Lower lobe of right lung (tissue), 2 donors: ENCODE results near the gene S100A8. TPM values are rescaled to one million over a fixed set of nuclear protein-coding genes. Genes with fewer than 3 reads are reported as not detected.

Experiments used
- ATAC-seq, 2 donors: fragments of 200-7000 bp; cut with Tn5 transposase; one replicate each; pipeline ENCODE4 v1.9.1; 2020 to 2022; ENCODE audit warnings: mild to moderate bottlenecking in 2 of 2, moderate library complexity in 2 of 2
- DNase-seq: peaks from one replicate; pipeline ENCODE4 v3.0.0-alpha.2; 2020
- H3K27ac ChIP-seq: fragments of 200-600 bp; one replicate; pipeline ENCODE4 v1.8.0; 2022
- H3K27me3 ChIP-seq: fragments of 200-600 bp; one replicate; pipeline ENCODE4 v1.8.0; 2022; ENCODE audit warnings: low read depth
- H3K36me3 ChIP-seq: fragments of 200-600 bp; one replicate; pipeline ENCODE4 v1.8.0; 2022; ENCODE audit warnings: mild to moderate bottlenecking
- H3K4me1 ChIP-seq: fragments of 200-600 bp; one replicate; pipeline ENCODE4 v1.8.0; 2022
- H3K4me3 ChIP-seq: fragments of 200-600 bp; one replicate; pipeline ENCODE4 v1.8.0; 2022; ENCODE audit warnings: mild to moderate bottlenecking
- H3K9me3 ChIP-seq: fragments of 200-600 bp; one replicate; pipeline ENCODE4 v1.8.0; 2022
- CTCF ChIP-seq: fragments of 200-600 bp; IDR thresholded peaks from one replicate; pipeline ENCODE4 v1.8.0; 2022; ENCODE audit warnings: antibody characterized with exemption, mild to moderate bottlenecking
- intact Hi-C: fragments of 100-400 bp; cut with DNase I; formaldehyde crosslinking; loops from one replicate; pipeline ENCODE4 v1.11.0; 2022
- total RNA-seq: library from RNA; stranded (reverse); fragmentation: NEBNext Ultra II Directional; extraction: Animal tissue kit (Norgen Biotek cat#: 25700); gene quantifications from one replicate; pipeline ENCODE4 v1.2.1, GENCODE V29; 2021
- donor health status: DM: no; HTN: yes; CAD: no; lungs with severe emphysema.

The S100A8 gene
- total RNA-seq, 1 donor from 2014 or later = 622 TPM

- H3K4me1 ChIP-seq = peaks cover 16% of the 10 kb centered on the region
- no peak overlapping the region for H3K4me3 ChIP-seq
- intact Hi-C loops = no loop called here
- no peaks in the 10 kb centered on the region for H3K9me3 ChIP-seq
- ATAC-seq = no peak
- H3K27me3 ChIP-seq = peaks cover 12% of the 10 kb centered on the region
- H3K27ac ChIP-seq = no peak overlapping the region
- TF ChIP-seq CTCF = no peak
- H3K36me3 ChIP-seq = no peaks in the 10 kb centered on the region
- no peak for DNase-seq
Measured at GRCh38 chr1:153340356-153340755, 50.5 kb downstream of the S100A8 start.

Other genes with a start within 250 kb of the S100A8 start
- gene SPRR2G, start 240.2 kb downstream of the S100A8 start, total RNA-seq = not detected
- gene LELP1, start 187.6 kb downstream of the S100A8 start, total RNA-seq = not detected
- gene PRR9, start 173.5 kb downstream of the S100A8 start, total RNA-seq = not detected
- gene LORICRIN, start 131.4 kb downstream of the S100A8 start, total RNA-seq = not detected
- not detected for gene PGLYRP3, start 78.1 kb downstream of the S100A8 start, total RNA-seq
- gene PGLYRP4, start 42.2 kb downstream of the S100A8 start, total RNA-seq = 0.30 TPM
- 911 TPM for gene S100A9, start 33.2 kb downstream of the S100A8 start, total RNA-seq
- gene S100A12, start 15.5 kb downstream of the S100A8 start, total RNA-seq = 54.9 TPM
- not detected for gene S100A7A, start 25.4 kb upstream of the S100A8 start, total RNA-seq
- gene S100A7, start 69.6 kb upstream of the S100A8 start, total RNA-seq = not detected
- gene S100A6, start 144.9 kb upstream of the S100A8 start, total RNA-seq = 1,109 TPM
- gene S100A5, start 149.9 kb upstream of the S100A8 start, total RNA-seq = not detected
- 600 TPM for gene S100A4, start 154.7 kb upstream of the S100A8 start, total RNA-seq
- 4.5 TPM for gene S100A3, start 158.2 kb upstream of the S100A8 start, total RNA-seq
- 3.8 TPM for gene S100A2, start 174.8 kb upstream of the S100A8 start, total RNA-seq
- 52.3 TPM for gene S100A16, start 222.1 kb upstream of the S100A8 start, total RNA-seq
- gene S100A14, start 225.3 kb upstream of the S100A8 start, total RNA-seq = 138 TPM
- gene S100A13, start 236.4 kb upstream of the S100A8 start, total RNA-seq = 83.0 TPM
- gene S100A1, start 237.4 kb upstream of the S100A8 start, total RNA-seq = 0.71 TPM
- 72.2 TPM for gene CHTOP, start 243.0 kb upstream of the S100A8 start, total RNA-seq